HG02943 (cell line): ENCODE data around the gene PRPF4.

Experiments
- ATAC-seq: cut with Tn5 transposase; IDR thresholded peaks from one replicate; pipeline ENCODE4 v1.9.1; 2021; ENCODE audit warnings: mild to moderate bottlenecking, low read depth, moderate library complexity; ENCODE audit not compliant: unreplicated experiment

The PRPF4 gene

GRCh38 chr9:113309204-113309813 lies 33.9 kb downstream of the PRPF4 start:
- ATAC-seq, result no peak

GRCh38 chr9:113310538-113310937 lies 35.1 kb downstream of the PRPF4 start:
- no peak for ATAC-seq

- ATAC-seq, result no peak
These were observed 36.5 kb downstream of the PRPF4 start for GRCh38 chr9:113311961-113312360.

GRCh38 chr9:113313261-113313660 lies 37.8 kb downstream of the PRPF4 start:
- no peak for ATAC-seq

GRCh38 chr9:113315231-113315630 lies 39.8 kb downstream of the PRPF4 start:
- ATAC-seq, result no peak

- no peak for ATAC-seq
These were observed 40.6 kb downstream of the PRPF4 start for GRCh38 chr9:113316030-113316429.

- ATAC-seq, result no peak
These were observed 42.3 kb downstream of the PRPF4 start for GRCh38 chr9:113317777-113318176.

- no peak for ATAC-seq
These were observed 43.6 kb downstream of the PRPF4 start for GRCh38 chr9:113319054-113319453.

DNA sequence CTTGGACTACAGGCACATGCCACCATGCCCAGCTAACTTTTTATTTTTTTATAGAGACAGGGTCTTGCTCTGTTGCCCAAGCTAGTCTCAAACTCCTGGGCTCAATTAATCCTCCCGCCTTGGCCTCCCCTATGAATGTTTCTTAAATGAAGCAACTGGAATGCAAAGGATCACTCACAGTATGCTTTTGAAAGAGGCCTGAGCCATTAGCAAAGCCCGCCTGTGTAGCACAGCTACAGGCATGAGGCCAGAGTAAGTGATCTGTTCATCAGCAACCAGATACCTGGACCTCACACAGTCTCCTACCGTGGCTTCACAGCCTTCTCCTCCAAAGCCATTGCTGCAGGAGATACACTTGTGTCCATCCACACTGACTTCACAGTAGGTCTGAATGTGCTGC lies 44.6 kb downstream of the PRPF4 start:
- ATAC-seq, result no peak

DNA sequence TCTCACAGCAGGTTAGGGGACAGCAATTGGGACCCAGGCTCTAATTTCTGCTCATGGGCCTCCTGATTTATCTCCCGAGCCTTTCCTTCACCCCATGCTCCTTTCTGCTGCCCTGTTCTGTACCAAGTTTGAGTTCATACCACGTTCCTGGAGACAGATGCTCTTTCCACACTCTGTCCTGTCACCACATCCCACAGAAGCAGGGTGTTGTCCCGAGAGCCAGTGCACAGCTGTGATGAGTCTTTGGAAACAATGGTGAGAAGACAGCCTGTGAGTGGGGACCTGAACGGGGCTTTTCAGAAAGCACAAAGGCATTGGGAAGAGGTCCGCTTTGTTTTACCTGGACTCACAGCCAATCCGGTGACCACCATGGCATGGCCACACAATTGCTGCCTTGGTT lies 47.2 kb downstream of the PRPF4 start:
- ATAC-seq, result no peak

GRCh38 chr9:113326230-113326629 lies 50.8 kb downstream of the PRPF4 start:
- ATAC-seq, result no peak

- ATAC-seq, result no peak
These were observed 52.8 kb downstream of the PRPF4 start for GRCh38 chr9:113328045-113328782.

- no peak for ATAC-seq
These were observed 56.3 kb downstream of the PRPF4 start for GRCh38 chr9:113331780-113332179.

DNA sequence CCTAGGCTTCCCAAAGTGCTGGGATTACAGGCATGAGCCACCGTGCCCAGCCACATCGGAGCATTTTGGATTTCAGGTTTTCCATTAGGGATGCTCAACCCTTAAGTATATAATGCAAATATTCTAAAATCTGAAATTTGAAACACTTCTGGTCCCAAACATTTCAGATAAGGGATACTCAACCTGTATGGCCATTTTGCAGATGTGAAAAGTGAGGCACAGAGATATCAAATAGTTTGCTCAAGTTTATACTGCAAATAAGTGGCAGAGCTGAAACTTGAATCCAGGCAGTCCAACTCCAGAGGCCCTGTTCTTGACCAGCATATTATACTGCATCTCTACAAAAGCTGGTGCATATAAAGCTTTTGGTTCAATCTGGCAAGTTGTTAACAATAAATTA lies 62.3 kb downstream of the PRPF4 start:
- no peak for ATAC-seq

GRCh38 chr9:113340011-113340699 lies 64.7 kb downstream of the PRPF4 start, which contains the start of gene WDR31:
WDR31 (minus strand) TSS chr9:113340275; CDS start chr9:113332022, 8,253 bp downstream.
- peak; percentile 97 for ATAC-seq

DNA sequence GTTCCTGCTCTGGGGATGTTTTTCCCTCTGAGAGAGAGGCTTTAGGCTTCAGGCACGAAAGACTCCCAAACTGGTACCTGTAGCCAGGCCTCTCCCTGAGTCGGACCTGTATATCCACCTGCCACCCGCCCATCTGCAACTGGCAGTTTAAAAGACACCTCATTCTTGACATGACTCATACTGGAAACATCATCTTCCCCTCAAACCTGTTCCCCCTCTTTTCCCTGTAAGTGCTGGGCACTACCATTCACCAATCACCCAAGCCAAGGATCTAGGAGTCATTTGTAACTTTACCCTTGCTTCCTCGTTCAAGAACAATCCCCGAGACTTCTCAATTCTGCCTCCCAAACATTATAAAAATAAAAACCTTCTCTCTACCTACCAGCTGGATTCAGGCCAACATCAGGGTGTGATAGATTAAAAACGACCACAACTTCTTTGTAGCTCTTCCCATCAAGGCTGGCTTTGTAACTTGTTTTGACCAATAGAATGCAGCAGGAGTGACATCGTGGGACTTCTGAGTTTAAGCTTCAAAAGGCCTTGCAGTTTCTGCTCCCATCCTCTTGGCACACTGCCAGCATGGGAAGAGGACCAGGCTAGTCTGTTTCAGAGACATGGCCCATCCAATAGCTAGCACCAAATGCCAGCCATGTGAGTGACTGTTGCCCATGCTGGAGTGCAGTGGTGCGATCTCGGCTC lies 66.4 kb downstream of the PRPF4 start:
- ATAC-seq, result no peak
